HG03196 (cell line): ENCODE data around the gene CHAT.

Experiments used
- ATAC-seq: cut with Tn5 transposase; IDR thresholded peaks from one replicate; pipeline ENCODE4 v1.9.1; 2021; ENCODE audit not compliant: unreplicated experiment

The CHAT gene

DNA sequence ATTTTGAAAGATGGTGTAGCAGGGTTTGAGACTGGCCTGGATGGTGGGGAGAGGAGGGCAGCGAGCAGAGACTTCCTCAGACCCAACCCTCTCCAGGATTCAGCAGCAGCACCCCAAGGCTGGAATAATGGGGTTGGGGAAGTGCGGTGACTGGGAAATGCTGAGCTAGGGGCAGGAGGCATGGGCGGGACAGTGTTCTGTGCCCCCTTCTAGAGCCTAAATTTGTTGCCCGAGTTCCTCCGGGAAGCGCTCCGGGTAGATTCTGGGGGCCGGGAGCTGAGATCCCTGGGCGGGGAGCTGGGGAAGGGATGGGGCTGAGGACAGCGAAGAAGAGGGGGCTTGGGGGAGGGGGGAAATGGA lies at the start of gene CHAT:
Gene CHAT (plus strand): TSS at position 156 of the 360 bp plus-strand sequence. CDS start 153 bp downstream, at position 309.
- no peak for ATAC-seq

DNA sequence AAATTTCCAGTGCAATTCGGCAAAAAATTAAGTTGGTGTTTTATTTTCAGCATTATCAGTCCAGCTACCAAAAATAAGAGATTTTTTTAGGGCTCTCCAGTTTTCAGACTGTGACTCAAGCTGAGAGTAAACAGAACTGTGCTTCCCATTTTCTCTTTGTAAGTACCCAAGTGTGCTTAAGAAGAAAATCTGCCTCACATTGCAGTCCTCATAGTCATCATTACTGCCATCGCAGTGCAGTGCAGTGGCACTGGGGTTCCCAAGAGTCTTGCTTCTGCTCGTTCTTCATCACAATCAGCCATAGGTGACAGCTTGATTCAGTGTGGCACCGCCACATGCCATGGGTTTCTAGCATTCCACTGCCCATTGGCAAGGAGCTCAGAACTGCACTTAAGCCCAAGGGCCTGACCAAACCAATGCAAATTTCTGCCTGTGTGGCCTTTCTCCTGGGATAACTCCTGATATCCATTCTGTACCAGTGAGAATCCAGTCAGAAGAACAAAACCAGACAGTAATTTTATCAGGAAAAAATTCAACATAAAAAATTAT lies 49.3 kb upstream of the CHAT start:
- no peak for ATAC-seq

DNA sequence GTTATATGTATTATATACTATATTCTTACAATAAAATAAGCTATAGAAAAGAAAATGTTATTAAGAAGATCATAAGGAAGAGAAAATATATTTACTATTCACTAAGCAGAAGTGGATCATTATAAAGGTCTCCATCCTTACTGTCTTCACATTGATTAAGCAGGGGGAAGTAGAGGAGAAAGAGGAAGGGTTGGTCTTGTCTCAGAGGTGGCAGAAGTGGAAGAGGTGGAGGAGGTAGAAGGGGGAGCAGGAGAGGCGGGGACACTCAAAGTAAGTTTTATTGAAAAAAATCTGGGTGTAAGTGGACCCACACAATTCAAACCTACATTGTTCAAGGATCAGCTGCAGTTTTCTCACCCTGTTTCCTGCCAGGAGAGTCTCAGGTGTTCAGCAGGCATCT lies 46.0 kb upstream of the CHAT start:
- ATAC-seq = no peak

DNA sequence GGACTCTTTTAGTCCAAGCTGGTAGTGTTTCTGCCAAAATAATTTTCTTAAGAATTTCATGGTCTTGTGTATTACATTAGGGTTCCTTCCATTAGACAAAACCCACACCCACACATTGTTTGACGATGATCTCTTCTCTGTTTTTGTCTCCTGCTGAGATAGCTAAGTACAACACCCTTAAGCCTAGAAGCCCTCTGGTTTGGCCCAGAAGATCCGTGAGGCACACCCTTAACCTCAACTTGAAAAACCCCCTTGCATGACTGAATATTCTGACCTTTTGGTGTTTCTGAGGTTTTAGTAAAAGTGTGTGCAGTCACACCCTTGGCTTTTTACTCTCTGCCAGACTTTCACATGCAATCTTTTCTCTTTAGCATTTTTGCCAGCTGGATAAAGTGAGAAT lies 45.6 kb upstream of the CHAT start:
- ATAC-seq = no peak

DNA sequence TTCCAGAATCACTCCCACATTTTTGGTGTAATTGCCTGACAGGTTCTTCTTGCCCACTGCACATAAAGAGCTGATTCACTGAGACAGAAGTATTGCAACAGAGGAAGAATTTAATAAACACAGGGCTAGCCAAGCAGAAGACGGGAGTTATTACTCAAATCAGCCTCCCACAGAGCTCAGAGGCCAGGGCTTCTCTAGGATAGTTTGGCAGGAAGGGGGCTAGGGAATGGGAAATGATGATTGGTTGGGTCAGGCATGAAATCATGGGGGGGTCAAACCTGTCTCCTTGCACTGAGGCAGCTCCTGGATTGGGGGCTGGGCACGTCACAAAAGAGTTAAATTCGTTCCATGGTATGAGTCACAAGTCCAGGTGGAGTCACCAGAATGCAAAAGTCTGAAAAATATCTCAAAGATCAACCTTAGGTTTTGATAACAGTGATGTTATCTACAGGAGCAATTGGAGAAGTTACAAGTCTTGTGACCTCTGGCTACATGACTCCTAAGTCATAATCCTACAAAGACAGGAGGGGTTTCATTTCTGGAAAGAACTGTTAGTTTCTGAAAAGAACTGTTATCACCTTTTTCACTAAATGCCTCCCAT lies 44.7 kb upstream of the CHAT start:
- no peak for ATAC-seq

DNA sequence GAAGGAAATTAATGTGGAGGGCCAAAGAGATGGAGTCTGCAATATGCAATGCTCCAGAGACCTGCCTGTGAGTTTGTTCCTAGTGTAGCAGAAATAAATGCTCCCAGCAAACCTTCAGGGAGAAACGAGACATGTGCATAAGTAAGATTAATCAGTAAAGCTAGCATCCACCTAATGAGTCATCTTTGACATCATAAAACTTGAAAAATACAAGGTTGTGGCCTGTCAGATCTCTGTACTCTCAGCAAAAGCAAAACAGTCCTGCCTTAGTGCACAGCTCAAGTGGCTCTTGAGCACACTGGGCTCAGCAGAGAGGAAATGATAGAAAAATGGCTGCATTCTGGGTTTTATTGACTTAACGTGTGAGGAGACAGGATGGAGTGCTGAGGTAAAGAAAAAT lies 42.4 kb upstream of the CHAT start:
- ATAC-seq = no peak

DNA sequence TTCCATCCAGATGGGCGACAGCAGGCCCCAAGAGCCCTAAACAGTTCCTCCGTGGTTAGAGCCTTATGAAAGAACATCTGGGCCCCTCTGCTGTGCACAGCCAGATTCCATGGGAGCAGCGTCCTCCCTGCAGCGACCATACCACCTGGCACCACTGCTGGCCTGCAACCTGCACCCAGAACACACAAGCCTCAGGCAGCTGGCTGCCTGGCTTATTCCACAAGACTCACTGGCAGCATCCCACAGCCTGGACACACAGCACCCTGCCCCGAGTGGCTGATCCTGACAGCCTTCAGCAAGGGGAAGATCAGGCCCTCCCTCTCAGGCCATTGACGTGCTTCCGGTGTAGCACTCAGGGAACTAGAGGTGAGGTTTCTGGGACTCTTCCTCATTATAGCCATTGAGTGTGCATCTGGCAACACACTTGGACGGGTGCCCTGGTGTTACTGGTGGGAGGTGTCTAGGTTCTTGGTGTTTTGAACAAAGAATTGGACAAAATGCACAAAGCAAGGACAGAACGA lies 41.2 kb upstream of the CHAT start:
- no peak for ATAC-seq

DNA sequence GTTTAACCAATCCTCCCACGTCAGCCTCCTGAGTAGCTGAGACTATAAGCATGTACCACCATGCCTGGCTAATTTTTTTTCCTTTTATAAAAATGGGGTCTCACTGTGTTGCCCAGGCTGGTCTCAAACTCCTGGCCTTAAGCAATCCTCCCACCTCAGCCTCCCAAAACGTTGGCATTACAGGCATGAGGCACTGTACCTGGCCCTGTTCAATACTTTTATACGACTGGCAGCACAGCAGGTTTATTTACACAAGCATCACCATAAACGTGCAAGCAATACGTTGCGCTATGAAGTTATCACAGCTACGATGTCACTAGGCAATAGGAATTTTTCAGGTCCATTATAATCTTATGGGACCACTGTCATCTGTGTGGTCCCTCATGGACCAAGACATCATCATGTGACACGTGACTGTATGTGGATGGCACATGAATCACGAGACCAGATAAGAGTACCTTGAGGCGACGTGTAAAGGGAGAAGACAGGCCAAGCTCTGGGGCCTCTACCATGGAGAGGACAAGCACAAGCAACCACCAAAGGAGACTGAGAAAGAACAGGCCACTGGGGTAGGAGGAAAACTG lies 38.3 kb upstream of the CHAT start:
- ATAC-seq = no peak

DNA sequence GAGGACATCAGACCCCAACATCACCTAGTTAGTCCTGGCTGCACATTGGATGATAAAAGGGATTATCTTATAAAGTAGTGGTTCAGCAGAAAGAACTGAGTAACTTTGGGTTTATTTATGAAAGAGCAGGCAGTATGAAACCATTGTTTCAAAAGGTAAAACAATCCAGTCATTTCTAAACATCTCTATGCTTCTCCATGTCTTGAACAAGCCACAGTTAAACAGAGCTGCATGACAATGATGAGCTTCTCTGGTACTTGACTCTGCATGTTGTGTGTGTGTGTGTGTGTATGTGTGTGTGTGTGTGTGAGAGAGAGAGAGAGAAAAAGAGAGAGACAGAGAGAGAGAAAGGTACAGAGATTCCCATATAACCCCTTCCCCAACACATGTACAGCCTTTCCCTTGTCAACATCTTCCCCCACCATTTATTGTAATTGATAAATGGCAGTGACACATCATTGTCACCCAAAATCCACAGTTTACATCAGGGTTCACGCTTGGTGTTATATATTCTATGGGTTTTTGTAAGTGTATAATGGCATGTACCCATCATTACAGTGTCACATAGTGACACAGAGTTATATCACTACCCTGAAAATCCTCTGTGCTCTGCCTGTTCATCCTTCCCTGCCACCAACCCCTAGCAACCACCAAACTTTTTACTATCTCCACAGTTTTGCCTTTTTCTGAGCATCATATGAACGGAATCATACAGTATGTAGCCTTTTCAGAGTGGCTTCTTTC lies 36.5 kb upstream of the CHAT start:
- no peak for ATAC-seq

DNA sequence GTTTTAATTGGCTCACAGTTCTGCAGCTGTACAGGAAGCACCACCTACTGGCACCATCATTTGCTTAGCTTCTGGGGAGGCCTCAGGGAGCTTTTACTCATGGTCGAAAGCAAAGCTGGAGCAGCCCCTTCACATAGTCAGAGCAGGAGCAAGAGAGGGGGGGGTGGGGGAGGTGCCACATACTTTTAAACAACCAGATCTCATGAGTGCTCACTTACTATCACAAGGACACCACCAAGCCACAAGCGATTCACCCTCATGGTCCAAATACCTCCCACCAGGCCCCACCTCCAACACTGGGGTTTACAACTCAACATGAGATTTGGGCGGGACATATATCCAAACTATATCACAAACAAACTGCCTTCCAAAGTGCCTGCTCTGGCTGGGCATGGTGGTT lies 35.4 kb upstream of the CHAT start:
- no peak for ATAC-seq

DNA sequence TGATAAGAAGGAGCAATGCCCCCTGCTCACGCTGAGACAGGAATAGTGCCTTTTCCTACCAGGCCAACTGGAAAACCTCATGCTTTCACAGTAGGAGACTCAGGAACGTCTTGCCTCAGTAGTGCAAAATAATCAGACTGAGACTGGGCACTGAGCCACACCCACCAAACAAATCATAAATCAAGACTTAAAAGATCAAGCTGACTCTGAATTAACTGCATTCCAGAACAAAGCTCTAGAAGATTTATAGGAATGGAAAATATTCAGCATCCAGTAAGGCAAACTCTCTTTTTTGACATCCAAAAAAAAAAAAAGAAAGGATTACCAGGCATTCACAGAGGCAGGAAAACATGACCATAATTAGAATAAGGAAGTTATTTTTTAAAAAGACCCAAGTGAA lies 34.2 kb upstream of the CHAT start:
- no peak for ATAC-seq

DNA sequence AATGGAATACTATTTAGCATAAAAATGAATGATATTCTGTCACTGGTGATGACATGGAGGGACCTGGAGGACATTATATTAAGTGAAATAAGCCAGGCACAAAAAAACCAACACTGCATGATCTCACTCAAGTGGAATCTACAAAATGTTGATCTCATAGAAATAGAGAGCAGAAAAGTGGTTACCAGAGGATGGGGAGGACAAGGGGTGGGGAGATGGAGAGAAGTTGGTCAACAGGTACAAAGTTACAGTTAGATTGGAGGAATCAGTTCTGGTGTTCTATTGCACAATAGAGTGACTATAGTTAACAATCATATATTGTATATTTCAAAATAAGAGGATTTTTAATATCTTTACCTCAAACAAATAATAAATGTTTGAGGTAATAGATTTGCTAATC lies 28.4 kb upstream of the CHAT start:
- ATAC-seq = no peak

DNA sequence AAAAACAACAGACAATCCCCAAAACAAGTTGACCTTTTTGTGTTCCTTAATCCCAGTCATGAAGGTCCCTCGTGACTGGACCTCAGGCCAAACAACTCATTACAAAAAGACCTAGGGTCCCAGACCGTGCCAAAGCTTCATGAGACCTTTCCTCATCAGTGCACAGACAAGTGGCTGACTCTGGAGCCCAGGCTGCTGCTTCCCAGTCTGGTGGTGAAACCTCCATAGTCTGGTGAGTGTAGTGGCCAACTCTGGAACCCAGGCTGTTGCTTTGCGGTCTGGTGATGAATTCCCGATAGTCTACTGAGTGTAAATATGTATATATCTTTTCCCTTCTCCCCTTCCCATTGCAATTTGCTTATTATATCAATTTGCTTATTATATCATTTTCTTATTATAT lies 25.9 kb upstream of the CHAT start:
- no peak for ATAC-seq

DNA sequence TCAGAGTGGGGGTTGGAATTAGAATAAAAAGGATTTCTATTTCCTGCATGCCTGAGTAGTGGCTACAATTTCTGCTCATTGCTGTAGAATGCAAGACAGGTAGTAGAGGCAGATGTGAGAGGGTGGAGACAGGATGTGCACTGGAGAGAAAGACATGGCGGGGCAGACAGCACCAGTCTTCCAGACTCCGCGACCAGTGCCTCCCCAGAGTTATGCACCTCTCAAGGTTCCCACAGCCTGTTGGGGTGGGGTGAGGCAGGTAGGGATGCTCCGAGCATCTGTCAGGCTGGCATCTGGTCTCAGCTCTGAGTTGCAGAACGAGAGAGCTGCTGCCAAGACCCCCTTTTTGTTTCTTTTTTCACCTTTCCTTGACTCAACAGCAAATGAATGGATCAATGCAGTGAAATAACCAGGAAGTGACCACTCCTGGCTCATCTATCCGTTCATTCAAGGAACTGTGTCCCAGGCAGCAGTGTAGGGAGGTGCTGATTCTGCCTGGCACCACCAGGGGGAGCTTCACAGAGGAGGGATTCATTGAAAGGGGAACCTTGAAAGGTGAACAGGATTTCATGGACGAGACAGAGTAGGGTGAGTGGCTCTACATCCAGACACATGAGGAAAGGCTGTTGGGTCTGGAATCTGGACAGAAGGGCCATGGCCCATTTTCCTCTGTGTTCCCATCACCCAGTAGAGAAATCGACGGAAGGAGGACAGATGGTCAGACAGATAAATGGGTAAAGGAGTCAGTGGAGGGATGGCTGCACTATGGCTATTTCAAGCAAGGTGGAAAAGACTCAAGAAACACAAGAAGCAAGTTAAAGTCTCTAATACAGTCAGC lies 20.9 kb upstream of the CHAT start:
- peak; percentile 69 for ATAC-seq

DNA sequence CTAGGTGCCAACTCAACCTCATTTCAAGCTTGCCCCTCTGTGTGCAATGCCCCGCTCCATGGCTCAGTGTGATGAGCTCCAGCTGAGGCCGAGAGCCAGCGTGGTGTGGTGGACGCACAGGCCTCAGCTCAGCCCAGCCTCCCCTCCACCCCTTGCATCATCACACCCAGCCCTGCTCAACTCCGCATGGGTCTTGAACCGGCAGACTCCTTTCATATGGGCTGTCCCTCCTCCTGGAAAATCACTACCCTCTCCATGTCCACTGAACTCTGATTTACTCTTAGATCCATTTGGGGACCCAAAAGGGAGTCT lies 20.3 kb upstream of the CHAT start:
- no peak for ATAC-seq

DNA sequence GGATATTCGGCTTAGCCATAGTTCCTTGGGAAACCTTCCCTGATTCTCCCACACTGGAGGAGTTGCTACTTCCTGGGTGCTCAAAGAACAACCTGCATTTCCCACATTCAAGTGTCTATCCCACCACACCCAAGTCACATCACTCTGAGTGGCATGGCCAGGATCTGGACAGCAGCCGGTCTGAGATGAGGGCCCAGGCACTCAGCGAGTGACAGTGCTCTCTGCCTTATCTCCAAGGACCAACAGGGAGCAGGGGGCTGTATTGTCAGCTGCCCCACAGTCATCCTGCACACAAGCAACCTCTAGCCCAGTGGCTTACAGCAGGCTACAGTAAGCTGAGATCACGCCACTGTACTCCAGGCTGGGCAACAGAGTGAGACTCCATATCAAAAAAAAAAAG lies 19.8 kb upstream of the CHAT start:
- no peak for ATAC-seq

DNA sequence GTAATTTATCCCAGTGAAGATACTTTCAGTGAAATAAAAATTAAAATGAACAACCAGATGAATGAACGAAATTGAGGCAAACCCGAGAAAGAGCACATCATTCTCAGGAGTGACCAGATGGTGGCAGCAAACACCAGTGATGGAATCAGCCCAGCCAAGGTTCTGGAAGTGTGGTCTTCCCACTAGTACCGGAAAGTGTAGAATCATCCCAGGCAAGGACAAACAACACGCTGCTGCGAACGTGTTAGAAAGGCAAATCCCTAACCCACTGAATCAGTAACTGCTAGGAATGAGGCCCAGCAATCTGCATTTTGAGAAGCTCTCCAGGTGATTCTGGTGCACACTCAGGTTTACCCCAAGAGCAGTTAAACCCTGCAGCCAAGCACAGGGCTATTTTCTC lies 19.2 kb upstream of the CHAT start:
- no peak for ATAC-seq

DNA sequence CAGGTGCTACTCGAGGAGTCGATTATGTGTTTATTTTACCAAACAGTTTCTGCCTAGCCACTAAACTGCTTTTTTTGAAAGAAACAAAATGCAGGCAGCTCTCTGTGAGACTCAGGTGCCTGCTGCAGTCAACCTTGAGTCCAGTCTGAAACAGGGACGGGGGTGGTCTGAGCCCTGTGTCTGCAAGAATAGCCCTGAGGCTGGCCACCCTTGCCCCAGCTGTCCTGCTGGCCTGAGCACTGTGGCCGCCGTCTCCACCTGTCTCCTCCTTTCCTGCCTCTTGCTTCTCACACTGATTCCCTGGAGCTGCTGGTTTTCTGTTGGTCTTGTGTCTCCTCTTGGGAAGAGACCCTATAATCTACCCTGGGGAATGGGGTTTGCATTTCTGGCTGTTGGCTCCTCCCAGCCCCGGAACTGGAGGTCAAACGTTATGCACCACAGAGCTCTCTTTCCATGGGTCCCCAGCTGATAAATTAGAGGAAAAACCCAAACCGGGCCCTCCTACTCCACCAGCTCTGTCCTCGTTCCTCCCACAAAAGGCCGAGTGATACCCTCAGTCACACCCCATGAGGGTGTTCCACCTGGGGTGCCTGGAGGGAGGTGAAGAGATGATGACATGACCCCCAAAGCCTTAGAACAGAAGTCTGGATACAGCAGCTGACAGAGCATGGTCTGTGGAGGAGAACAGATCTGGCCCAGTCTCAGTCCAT lies 18.7 kb upstream of the CHAT start:
- ATAC-seq = no peak

DNA sequence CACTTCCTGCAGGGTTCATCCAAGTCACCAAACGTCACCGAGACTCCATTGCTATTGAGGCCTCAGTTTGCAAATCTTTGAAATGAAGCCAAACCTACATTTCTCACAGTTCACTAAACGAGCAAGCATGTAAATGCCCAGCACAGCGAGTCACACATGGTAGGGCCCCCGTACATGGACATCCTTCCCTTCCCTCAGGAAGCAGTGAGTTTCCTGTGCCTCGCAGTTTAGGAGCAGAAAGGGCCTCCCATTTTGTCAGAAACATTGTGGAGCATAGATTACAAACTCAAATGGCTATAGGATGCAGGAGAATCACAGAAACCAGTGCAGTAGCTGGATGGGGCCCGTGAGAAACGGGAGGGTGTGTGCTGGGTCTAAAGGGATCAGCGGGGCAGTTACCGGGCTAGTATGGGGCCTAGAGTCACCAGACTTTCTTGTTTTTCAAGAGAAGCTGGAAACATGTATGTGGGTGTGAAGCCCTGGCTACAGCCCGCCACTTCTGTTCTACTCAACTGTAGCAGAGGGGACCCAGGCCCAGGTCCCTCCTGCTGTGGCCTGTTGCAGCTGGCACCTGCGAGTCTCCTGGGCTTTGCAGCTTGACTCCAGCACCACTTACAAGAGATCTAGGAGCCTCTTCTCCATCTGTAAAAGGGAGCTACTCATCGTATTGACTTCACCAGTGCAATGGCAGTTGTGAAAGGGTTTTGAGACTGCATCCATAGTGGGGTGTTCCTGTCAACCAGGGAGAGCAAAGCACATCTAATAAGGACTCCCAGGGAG lies 17.9 kb upstream of the CHAT start:
- ATAC-seq = no peak

DNA sequence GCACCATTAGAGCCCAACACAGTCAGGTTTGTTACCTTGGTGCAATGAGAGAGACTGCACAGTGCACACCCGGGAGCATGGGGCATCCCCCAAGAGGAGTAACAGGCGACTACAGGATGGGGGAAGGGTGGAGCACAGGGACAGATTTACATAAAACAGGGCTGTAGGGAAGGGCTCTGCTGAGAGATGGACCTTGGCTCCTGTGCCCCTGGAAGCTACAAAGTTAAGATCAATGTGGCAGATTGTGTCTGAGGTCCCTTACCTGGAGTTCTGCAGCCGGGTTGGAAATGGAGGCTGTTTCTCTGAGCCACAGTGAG lies 17.4 kb upstream of the CHAT start:
- ATAC-seq = no peak
